Measurements from ENCODE around the gene KCNMB4.

KCNMB4 gene

DNA sequence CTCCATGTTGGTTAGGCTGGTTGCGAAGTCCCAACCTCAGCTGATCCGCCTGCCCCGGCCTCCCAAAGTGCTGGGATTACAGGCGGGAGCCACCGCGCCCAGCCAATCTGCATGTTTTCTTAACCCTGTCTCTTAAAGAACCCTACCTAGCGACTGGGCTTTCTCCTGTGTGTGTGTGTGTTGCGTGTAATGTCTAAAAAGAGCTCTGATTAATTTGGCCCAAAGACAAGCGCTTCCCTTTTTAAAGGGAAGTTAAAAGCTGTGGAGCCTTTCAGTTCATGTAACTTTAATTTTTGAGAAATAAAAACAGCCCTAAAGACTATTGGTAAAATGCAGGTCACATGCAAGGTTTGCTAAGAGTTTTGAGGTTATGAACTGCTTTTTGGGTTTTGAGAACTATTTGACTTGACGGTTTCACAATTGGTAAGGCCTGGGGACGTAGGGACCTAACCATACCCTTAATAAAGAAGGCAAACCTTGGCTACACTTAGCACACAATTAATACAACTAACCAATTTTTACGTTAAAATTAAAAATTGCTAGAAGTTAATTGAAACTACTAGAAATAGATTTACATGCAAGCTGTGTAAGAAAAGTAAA lies 103.2 kb downstream of the KCNMB4 start:
- TF ChIP-seq CTCF (IDR thresholded peaks at IDR 0.05; ENCODE audit: low read depth, low read length, missing control alignments): no peak
- no peak for DNase-seq
- no peak overlapping the region for H3K27ac ChIP-seq

GRCh38 chr12:70482764-70483163 lies 116.7 kb downstream of the KCNMB4 start:
- no peak for DNase-seq
- TF ChIP-seq CTCF (IDR thresholded peaks at IDR 0.05; ENCODE audit: low read depth, low read length, missing control alignments): no peak
- Histone ChIP-seq H3K27ac (no peak overlapping the region), H3K27me3 (replicated peaks) (no peaks in the 10 kb centered on the region), H3K4me3 (ENCODE audit: low read depth, low read length) (no peak overlapping the region), H3K36me3 (replicated peaks) (no peaks in the 10 kb centered on the region)
- in situ Hi-C loops (cut with HindIII; ENCODE audit: low pct_ligation_motif_present, low sequenced_read_pairs): no loop called here

More for the DNA sequence above, 103.2 kb downstream of the KCNMB4 start:
- in situ Hi-C loops (cut with HindIII; ENCODE audit: low pct_ligation_motif_present, low sequenced_read_pairs): no loop called here
- Histone ChIP-seq H3K36me3 (replicated peaks) (no peaks in the 10 kb centered on the region), H3K4me3 (ENCODE audit: low read depth, low read length) (no peak overlapping the region), H3K27me3 (replicated peaks) (no peaks in the 10 kb centered on the region)
